Neural progenitor cell (in vitro differentiated cells): ENCODE results near the gene TMEM164.

ENCODE experiments used
- CTCF ChIP-seq: fragments of 200-600 bp; sonication (generic); IDR thresholded peaks from 2 replicates; pipeline ENCODE4 v1.5.1; 2017; ENCODE audit warnings: antibody characterized with exemption, mild to moderate bottlenecking
- EZH2 ChIP-seq: fragments of 200-600 bp; sonication (generic); IDR thresholded peaks from 2 replicates; pipeline ENCODE4 v1.6.1; 2017; ENCODE audit warnings: antibody characterized with exemption, mild to moderate bottlenecking, moderate library complexity

- TF ChIP-seq EZH2, result no peak
- no peak for TF ChIP-seq CTCF
These were observed 192.1 kb downstream of the TMEM164 start for GRCh38 chrX:110194977-110195376.
